ENCODE results near the gene PCNX1.
A peak's percentile ranks its signal among the peaks of the same experiment; 100 is the strongest.

The PCNX1 gene

DNA sequence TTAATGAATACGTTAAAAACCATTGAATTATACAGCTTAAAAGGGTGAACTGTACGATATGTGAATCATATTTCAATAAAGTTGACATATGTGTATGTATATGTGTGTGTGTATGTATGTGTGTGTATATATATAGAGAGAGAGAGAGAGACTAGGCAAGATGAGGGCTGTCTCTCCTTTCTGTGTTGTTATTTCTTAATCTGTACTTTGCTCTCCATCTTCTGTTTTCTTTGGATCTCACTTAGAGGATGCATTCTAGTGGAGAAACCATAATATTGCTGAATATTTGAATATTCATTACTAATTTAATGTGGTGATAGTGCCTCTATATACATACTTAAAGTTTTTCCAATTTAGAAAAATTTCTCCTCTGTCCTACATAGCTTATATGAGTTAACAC lies 50.5 kb downstream of the PCNX1 start:
- no peak for DNase-seq (ENCODE audit: low read depth, low spot score)

DNA sequence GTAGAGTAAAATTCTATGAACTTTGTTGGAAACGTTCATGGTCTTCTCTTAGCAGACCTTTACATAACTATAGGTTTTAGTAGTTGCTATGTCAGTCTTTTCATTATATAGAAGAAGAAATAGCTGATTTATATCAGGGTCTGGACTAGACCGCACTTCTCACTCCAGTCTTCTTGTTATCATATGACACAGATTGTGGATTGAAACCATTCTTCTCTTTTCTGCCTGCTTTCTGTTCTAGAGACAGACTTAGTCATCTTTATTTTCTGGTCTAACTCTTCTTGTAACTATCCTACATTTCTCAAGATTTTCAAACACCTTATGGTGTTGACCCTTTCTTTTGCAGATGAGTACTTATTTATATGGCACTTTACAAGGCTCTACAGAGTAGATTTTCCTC lies 55.7 kb downstream of the PCNX1 start:
- no peak for DNase-seq (ENCODE audit: low read depth, low spot score)

DNA sequence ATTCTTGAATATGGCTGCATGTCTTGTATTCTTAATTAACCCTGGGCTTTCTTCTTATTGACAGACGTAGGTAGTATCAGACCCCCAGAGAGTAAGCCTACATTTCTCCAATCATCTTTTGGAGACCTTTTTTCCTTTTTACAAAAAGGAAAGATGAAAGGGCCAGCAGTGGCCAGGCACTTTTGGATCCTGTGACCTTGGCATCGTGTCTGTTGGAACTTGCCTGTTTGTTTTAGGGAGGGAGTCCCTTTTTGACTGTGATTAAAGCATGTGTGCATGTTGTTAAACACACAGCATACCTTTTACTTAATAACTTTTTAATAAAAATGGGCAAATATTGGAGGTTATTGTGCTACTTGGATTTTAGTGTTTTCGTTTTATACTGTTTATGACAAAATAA lies 57.2 kb downstream of the PCNX1 start:
- DNase-seq (ENCODE audit: low read depth, low spot score) = no peak

DNA sequence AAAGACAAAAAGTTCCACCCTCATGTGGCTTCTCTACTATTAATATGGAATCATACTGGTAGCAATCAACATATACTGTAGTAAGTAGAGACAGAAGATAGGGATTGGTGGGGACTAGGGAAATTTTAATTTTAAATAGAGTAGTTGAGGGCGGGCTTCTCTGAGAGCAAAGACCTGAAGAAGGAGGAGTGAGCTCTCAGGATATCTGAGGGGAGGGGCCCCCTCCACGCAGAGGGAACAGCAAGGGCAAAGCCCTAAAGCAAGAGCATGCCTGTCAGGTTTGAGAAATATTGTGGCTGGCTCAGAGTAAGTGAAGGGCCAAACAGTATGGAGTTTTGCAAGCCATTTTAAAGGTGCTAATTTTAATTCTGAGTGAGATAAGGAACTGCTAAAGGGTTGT lies 64.3 kb downstream of the PCNX1 start:
- DNase-seq (ENCODE audit: low read depth, low spot score) = no peak

DNA sequence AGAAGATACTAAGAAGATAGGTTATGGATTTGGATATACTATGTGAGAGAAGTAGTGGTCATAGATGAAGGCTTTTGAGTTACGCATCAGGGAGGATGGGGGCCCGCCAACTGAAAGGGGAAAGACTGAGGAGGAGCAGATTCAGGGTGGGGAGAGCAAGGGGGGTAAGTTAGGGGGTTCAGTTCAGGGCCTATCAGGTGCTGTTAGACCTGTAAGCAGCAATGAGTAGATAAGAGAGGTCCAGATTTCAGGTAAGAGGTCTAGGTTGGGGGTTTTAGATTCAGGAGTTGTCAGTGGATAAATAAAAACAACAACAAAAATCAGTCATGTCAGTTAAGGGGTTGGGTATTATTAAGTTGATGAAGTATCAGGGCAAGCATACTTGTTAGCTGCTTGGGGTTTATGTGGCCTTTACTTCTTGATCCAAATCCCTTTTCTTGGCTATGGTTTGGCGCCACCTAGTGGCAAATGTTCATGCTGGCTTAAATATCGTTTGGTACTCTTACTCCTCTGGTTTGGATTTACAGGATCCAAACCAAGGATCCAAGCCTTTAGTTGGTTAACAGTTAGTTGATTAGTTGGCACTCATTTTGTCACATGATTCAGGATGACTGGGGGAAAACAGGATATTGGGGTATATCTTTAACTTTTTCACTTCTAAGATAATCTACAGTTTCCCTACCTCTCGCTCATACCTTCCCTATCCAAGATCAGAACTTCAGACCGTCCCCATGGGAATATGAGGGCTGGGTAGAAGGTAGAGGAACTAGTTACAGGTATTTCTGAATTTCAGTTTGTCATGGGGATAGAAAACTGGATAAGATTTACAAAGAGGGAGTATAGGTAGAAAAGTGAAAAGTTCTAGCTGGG lies 65.1 kb downstream of the PCNX1 start:
- peak; percentile 81 for DNase-seq (ENCODE audit: low read depth, low spot score)

DNA sequence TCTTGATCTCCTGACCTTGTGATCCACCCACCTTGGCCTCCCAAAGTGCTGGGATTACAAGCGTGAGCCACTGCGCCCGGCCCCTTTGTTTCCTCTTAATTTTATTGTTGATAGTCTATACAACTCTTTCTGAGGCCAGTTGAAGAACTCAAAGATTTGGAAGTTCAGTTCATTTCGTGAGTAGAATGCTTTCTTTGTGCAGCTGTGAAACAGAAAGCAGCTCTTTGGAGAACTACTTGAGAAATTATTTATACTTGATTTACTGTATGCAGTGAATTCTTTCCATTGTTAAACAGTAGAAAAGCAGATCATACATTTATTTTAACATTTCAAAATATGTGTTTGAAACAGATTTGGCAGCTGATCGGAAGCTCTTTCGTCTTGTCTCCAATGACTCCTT lies 69.3 kb downstream of the PCNX1 start:
- no peak for DNase-seq (ENCODE audit: low read depth, low spot score)

DNA sequence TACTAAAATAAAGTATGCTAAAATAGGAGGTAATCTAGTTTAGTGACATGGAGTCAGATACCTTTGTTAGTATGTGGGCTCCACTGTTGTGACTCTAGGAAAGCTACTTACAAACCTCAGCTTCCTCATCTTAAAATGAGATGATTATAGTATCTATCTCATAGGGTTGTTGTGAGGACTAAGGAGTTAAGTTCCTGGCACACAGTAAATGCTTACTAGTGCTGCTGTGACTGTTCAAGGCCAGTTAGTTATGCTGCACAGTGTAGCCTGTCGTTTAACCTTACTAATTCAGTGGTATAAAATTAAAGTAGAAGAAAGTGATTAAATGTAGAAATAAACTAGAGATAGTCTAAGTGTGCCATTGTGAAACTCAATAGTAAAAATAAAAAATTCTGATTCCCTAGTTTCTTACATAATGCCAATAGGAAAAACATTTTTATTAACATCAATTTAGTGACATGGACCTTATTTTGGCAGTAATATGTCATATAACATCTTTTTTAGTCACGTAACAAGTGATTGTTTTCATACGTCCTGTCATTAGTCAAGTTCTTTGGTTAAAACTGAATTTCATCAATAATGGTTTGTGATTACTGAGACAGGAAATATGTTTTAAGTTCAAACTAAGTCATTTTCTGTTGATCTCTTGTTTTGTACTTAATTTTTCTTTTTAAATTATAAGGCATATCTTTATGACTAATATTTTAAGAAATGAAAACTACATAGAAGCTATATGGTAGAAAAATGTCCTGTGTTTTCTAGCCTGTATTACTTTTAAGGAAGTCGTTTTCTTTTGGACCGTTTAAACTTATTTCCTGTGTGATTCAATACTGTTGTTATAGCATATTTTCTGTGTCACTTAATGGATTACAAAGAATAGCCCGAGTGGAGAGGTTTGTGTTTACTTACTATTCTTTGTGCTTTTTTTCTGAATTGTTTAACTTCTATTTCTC lies 74.0 kb downstream of the PCNX1 start:
- DNase-seq (ENCODE audit: low read depth, low spot score) = no peak

DNA sequence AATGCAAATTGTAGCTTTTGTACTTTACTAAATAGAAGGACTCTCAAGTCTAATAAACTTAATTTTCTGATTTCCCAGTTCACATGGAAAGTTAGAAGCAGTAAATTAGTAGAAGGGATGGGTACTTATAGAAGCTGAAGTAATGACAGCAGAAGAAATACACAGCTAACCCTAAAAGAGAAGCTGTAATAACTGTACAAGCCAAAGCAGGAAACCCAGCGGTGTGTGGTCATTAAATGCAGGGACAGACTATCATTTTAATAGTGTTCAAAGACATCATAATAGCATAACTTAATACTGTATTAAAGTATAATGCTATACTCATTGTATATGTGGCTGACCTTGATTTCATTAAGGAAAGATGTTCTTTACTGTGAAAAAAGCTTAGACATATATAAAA lies 74.9 kb downstream of the PCNX1 start:
- DNase-seq (ENCODE audit: low read depth, low spot score) = no peak

DNA sequence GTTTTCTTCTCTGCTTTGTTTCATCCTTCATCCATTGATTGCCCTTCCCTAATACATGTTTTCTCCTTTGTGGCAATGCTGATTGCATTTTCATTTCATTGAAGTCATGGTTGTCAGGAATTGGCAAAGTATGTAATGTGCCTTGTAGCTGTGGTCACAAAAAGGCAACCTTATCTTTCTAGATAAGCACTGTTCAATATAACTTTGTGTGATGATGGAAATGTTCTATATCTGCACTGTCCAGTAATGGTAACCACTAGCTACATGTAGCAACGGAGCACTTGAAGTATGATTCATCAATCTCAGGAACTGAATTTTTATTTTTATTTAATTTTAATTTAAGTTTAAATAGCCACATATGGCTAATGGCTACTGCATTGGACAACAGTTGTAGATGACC lies 79.8 kb downstream of the PCNX1 start:
- DNase-seq (ENCODE audit: low read depth, low spot score) = no peak

DNA sequence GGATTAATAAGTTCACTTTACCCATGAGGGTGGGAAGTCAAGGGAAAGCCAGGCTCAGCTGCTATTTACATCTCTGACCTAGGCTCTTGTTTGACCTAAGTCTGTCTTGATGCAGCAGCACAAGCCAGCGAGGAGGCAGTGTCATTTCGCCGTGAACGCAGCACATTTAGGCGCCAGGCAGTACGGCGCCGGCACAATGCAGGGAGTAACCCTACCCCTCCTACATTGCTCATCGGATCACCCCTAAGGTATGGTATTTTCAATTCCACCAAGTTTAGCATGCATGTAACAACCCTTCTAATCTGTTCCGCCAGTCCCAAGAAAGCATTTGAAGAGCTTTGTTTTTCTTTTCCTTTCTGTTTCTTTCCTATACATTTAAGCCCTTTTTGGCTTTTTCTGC lies 81.2 kb downstream of the PCNX1 start:
- peak; percentile 15 for DNase-seq (ENCODE audit: low read depth, low spot score)

DNA sequence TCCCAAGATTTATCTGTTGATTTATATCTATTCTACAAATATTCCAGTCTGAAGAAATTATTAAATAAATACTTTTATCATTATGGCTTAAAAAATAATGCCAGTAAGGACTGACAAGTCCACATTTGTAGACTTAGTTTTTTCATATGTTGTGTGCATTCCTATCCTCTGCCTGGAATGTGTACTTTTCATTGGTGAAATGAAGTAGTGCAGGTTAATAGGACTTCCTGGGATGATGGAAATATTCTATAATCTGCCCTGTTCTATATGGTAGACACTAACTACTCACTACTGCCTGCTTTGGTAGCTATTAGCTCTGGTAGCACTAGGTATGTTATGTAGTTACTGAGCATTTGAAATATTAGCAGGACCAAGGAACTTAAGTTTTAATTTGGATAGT lies 86.7 kb downstream of the PCNX1 start:
- DNase-seq (ENCODE audit: low read depth, low spot score) = no peak

DNA sequence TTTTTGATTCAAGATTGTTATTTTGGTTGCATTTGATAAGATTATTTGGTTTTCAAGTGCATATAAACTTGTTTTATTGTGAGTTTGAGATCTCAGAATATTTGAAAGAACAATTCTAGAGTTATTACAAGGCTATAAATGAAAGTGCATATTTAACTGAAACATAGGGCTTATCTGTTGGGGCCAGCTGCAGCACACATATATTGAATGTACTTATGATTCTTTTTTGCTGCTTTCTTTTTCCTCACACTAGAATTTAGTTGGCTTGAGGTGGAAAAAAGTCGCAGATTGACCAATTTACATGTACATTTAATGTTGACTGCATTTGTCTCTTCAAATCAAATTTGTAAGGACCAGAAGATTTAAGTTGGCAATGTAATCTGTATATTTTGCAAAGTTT lies 88.0 kb downstream of the PCNX1 start:
- DNase-seq (ENCODE audit: low read depth, low spot score) = no peak

DNA sequence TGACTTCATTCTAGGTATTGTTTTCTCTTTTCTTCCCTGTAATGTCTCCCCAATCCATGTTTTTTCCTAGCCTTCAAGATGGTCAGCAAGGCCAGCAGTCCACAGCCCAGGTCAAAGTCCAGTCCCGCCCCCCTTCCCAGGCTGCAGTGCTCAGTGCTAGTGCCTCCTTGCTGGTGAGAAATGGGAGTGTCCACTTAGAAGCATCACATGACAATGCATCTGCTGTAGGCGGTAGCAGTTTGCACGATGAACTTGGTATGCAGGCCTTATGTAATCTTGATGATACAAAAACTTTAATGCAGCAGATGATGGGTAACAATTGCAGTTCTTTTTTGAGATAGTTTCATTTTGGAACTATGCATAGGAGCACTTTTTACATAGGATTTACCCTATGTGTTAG lies 88.4 kb downstream of the PCNX1 start:
- peak; percentile 39 for DNase-seq (ENCODE audit: low read depth, low spot score)

DNA sequence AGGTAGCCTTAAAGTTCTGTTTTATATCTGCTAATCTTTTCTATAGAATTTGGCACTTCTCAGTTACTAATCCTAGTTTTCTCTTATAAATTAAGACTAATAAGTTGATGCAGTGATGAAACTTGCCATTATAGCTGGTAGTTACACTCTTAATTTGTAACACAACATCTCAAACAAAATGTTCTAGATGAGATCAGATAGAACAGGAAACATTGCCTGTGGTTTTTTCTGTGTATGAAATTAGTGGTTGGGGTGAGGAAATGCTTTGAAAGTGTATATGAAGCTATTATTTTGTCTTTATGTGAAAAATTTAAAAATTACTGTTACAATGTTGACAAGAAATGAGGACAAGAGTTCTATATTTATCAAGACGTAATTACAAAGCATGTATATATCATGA lies 91.9 kb downstream of the PCNX1 start:
- DNase-seq (ENCODE audit: low read depth, low spot score) = no peak

DNA sequence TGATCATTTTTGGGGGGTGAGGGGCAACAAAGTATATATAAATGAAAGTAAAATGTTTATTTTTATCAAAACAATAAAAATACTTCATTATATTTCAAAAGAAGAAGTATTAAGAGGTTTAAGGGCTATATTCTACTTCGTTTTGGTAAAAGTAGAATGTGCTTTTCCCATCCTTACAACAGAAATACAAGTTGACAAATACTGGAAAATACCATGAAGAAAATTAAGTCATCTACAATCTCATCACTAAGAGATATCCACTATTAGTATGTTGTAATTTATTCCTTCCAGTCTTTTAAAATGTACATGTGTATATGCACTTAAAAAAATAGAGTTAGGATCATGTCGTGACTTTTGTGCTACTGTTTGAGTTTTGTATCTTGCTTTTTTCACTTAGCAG lies 92.8 kb downstream of the PCNX1 start:
- no peak for DNase-seq (ENCODE audit: low read depth, low spot score)

DNA sequence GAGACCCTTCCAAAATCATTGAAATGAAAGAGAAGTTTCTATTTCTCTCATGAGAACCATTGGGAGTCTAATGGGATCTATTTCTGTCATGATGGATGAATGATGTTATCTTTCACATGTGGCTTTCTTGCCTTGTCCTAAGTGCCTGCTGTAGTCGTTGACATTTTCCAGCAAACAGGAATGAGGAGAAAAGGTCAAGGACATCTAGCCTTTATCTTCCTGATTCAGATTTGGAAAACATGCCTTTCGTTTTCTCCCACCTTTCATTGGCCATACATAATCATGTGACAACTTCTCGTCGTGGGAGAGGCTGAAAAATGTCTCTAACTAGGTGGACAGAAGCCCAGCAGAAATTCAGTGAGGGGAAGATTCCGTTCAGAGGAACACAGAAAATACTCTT lies 94.5 kb downstream of the PCNX1 start:
- DNase-seq (ENCODE audit: low read depth, low spot score) = no peak

DNA sequence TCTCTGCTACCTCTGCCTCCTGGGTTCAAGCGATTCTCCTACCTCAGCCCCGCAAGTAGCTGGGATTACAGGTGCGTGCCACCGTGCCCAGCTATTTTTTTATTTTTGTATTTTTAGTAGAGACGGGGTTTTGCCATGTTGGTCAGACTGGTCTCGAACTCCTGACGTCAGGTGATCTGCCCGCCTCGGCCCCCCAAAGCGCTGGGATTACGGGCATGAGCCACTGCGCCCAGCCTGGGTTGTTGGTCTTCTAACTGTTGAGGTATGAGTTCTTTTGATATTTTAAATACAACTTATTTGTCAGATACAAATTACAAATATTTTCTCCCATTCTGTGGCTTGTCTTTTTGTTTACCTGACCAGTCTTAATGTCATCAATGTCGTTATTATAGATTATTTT lies 95.9 kb downstream of the PCNX1 start:
- no peak for DNase-seq (ENCODE audit: low read depth, low spot score)

DNA sequence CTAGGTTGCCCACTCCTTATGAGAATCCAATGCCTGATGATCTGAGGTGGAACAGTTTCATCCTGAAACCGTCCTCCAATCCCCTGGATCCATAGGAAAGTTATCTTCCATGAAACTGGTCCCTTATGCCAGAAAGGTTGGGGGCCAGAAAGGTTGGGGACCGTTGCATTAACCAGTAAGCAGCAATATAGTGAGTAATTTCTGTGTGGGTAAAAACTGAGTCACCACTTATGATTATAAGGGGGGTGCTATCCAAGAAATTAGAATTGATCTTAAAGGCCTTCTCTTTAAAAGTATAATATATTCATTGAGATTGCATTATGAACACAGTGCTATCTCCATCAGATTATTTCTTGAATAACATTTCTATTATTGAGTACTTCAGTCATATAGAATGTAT lies 97.2 kb downstream of the PCNX1 start:
- no peak for DNase-seq (ENCODE audit: low read depth, low spot score)

DNA sequence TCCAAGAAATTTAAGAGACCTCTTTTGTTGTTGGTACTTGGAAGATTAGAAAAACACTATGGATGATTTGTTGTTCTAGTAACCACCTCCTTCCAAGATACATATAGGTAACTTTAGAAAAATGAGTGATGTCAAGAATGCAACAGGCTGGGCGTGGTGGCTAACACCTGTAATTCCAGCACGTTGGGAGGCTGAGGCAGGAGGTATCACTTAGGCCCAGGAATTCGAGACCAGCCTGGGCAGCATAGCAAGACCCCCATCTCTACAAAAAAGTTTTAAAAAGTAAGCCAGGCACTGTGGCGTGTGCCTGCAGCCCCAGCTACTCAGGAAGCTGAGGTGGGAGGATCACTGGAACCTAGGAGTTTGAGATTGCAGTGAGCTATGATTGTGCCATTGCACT lies 97.8 kb downstream of the PCNX1 start:
- no peak for DNase-seq (ENCODE audit: low read depth, low spot score)

DNA sequence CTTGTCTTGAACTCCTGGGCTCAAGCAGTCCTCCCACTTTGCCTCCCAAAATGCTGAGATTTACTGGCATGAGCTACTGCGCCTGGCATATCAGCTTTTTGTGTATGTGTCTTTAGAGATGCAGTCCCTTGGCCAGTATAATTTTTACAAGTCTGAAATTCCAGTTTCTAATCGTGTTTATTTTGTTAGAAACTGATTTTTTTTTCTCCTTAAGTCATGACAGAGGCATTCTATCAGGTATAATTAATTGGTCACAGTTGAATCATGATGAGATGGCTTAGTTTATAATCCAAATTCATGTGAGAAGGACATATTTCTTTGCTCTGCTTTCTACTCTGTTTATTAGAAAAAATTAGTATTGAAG lies 98.9 kb downstream of the PCNX1 start:
- no peak for DNase-seq (ENCODE audit: low read depth, low spot score)

DNA sequence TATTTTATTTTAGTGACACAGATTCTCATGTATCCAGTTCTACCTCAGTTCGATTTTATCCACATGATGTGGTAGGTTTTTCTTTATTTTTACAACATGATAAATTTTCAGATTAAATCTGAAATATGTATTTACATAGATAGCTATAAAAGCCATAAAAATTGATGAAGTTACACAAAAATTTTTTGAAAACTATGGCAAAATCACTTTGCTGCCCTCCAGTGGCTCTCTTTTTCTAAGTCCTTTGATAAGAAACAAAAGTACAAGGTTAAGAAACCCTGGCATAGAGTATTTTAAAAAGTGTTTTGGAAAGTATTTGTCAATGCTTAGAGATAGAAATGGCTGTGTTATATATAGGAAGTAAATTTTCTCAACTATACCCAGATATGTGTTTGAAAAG lies 104.2 kb downstream of the PCNX1 start:
- no peak for DNase-seq (ENCODE audit: low read depth, low spot score)

DNA sequence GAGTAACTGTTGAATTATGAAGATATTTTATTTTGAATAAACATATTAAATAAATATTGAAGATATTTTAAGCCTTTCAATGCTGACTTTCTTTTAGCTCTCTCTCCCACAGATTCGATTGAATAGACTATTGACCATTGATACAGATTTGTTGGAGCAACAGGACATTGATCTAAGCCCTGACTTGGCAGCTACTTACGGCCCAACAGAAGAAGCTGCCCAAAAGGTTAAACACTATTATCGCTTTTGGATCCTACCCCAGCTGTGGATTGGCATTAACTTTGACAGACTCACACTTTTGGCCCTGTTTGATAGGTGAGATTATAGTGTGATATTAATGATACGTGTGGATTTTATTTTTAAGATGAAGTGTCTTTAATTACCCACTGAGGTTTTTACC lies 105.6 kb downstream of the PCNX1 start:
- no peak for DNase-seq (ENCODE audit: low read depth, low spot score)
